ENCODE data around the gene PTPRT. TPM values are rescaled to one million over a fixed set of nuclear protein-coding genes. Genes with fewer than 3 reads are reported as not detected.

Gene PTPRT
- total RNA-seq, 1 experiment from 2014 or later = not detected

DNA sequence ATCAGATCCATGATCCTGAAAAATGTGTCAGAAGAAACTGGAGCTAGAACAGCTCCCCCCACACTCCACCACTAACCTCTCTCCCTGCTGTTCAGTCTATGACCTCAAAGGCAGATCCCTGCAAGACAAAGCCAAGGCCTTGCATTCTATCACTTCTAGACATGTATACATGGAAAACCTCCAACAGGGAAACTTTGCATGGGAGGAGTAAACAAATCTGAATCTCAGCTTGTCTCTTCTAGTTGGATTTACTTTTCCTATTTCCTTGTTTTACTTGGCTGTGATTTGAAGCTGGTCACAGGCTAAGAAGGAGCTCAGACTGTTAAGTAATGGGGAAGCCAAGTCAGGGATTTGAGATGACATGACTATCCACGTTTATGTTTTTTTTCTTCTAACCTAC lies 1114.8 kb downstream of the PTPRT start:
- no TSS peak for BruUV-seq (replicated peaks)
- Histone ChIP-seq H3K36me3 (ENCODE audit: insufficient read depth, low read length, poor library complexity, severe bottlenecking) (no peaks in the 10 kb centered on the region), H3K27ac (ENCODE audit: low read depth, low read length, poor library complexity, severe bottlenecking) (no peak overlapping the region), H3K4me3 (ENCODE audit: low read depth, low read length, poor library complexity, severe bottlenecking) (no peak overlapping the region), H3K4me1 (ENCODE audit: insufficient read depth, low read length, poor library complexity, severe bottlenecking) (no peaks in the 10 kb centered on the region), H3K27me3 (replicated peaks; ENCODE audit: insufficient read depth, low read depth, low read length, poor library complexity) (no peaks in the 10 kb centered on the region), H3K9me3 (ENCODE audit: low read depth, low read length, poor library complexity, severe bottlenecking) (no peaks in the 10 kb centered on the region)
- intact Hi-C loops (cut with micrococcal nuclease; ENCODE audit: unreplicated experiment) = no loop called here
- ChIA-PET CTCF (no interaction called here), POLR2A (ENCODE audit: low non-redundant PET) (no interaction called here)
- TF ChIP-seq EZH2 (IDR thresholded peaks at IDR 0.05; ENCODE audit: borderline replicate concordance, low read depth, low read length, poor library complexity, severe bottlenecking) = no peak
- TF ChIP-seq, protein P1, sequence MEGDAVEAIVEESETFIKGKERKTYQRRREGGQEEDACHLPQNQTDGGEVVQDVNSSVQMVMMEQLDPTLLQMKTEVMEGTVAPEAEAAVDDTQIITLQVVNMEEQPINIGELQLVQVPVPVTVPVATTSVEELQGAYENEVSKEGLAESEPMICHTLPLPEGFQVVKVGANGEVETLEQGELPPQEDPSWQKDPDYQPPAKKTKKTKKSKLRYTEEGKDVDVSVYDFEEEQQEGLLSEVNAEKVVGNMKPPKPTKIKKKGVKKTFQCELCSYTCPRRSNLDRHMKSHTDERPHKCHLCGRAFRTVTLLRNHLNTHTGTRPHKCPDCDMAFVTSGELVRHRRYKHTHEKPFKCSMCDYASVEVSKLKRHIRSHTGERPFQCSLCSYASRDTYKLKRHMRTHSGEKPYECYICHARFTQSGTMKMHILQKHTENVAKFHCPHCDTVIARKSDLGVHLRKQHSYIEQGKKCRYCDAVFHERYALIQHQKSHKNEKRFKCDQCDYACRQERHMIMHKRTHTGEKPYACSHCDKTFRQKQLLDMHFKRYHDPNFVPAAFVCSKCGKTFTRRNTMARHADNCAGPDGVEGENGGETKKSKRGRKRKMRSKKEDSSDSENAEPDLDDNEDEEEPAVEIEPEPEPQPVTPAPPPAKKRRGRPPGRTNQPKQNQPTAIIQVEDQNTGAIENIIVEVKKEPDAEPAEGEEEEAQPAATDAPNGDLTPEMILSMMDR (conservative IDR thresholded peaks at IDR 0.05; ENCODE audit: low read depth, low read length) = no peak
- no peak for DNase-seq (ENCODE audit: low spot score)

- no peak overlapping the region for H3K4me3 ChIP-seq (ENCODE audit: low read depth, low read length, poor library complexity, severe bottlenecking)
- intact Hi-C loops (cut with micrococcal nuclease; ENCODE audit: unreplicated experiment) = no loop called here
- TF ChIP-seq, protein P1 (conservative IDR thresholded peaks at IDR 0.05; ENCODE audit: low read depth, low read length) = no peak
- TF ChIP-seq EZH2 (IDR thresholded peaks at IDR 0.05; ENCODE audit: borderline replicate concordance, low read depth, low read length, poor library complexity, severe bottlenecking) = no peak
- no peak overlapping the region for H3K27ac ChIP-seq (ENCODE audit: low read depth, low read length, poor library complexity, severe bottlenecking)
- CTCF ChIA-PET = no interaction called here
- peaks cover 23% of the 10 kb centered on the region for H3K27me3 ChIP-seq (replicated peaks; ENCODE audit: insufficient read depth, low read depth, low read length, poor library complexity)
- H3K4me1 ChIP-seq (ENCODE audit: insufficient read depth, low read length, poor library complexity, severe bottlenecking) = no peaks in the 10 kb centered on the region
- no peaks in the 10 kb centered on the region for H3K9me3 ChIP-seq (ENCODE audit: low read depth, low read length, poor library complexity, severe bottlenecking)
- BruUV-seq (replicated peaks) = no TSS peak
- no peaks in the 10 kb centered on the region for H3K36me3 ChIP-seq (ENCODE audit: insufficient read depth, low read length, poor library complexity, severe bottlenecking)
- POLR2A ChIA-PET (ENCODE audit: low non-redundant PET) = no interaction called here
- DNase-seq (ENCODE audit: low spot score) = no peak
Measured at GRCh38 chr20:42067596-42067995, 1122.1 kb downstream of the PTPRT start.

- peaks cover 23% of the 10 kb centered on the region for H3K27me3 ChIP-seq (replicated peaks; ENCODE audit: insufficient read depth, low read depth, low read length, poor library complexity)
- H3K9me3 ChIP-seq (ENCODE audit: low read depth, low read length, poor library complexity, severe bottlenecking) = no peaks in the 10 kb centered on the region
- H3K27ac ChIP-seq (ENCODE audit: low read depth, low read length, poor library complexity, severe bottlenecking) = no peak overlapping the region
- ChIA-PET CTCF (no interaction called here), POLR2A (ENCODE audit: low non-redundant PET) (no interaction called here)
- BruUV-seq (replicated peaks) = no TSS peak
- H3K36me3 ChIP-seq (ENCODE audit: insufficient read depth, low read length, poor library complexity, severe bottlenecking) = no peaks in the 10 kb centered on the region
- intact Hi-C loops (cut with micrococcal nuclease; ENCODE audit: unreplicated experiment) = no loop called here
- no peak overlapping the region for H3K4me3 ChIP-seq (ENCODE audit: low read depth, low read length, poor library complexity, severe bottlenecking)
- TF ChIP-seq EZH2 (IDR thresholded peaks at IDR 0.05; ENCODE audit: borderline replicate concordance, low read depth, low read length, poor library complexity, severe bottlenecking) = no peak
- TF ChIP-seq, protein P1 (conservative IDR thresholded peaks at IDR 0.05; ENCODE audit: low read depth, low read length) = no peak
- no peaks in the 10 kb centered on the region for H3K4me1 ChIP-seq (ENCODE audit: insufficient read depth, low read length, poor library complexity, severe bottlenecking)
- DNase-seq (ENCODE audit: low spot score) = no peak
Measured at GRCh38 chr20:42067174-42067573, 1122.5 kb downstream of the PTPRT start.
